GM12891 (cell line): ENCODE measurements around the gene STARD10.

Source experiments
- POLR2A ChIP-seq: IDR thresholded peaks from 2 replicates; pipeline ENCODE4 v1.6.1; 2011; ENCODE audit warnings: low read depth, low read length, control low read depth
- POLR2AphosphoS5 ChIP-seq: IDR thresholded peaks from 2 replicates; pipeline ENCODE4 v1.6.1; 2011; ENCODE audit warnings: low read depth, low read length, control low read depth
- SPI1 ChIP-seq: IDR thresholded peaks from 2 replicates; pipeline ENCODE4 v1.6.1; 2011; ENCODE audit warnings: low read depth, low read length, control low read depth

- TF ChIP-seq SPI1 (no peak), POLR2A (no peak), POLR2AphosphoS5 (no peak)
Measured at GRCh38 chr11:72841397-72841796, 47.5 kb upstream of the STARD10 start.
